GM12875 (cell line): ENCODE measurements around the gene CEP164.

Experiments used
- H3K4me3 ChIP-seq: one replicate; pipeline ENCODE4 v1.5.1; 2011; ENCODE audit warnings: low read depth, low read length, control low read depth
- CTCF ChIP-seq: IDR thresholded peaks from 2 replicates; pipeline ENCODE4 v1.5.1; 2011; ENCODE audit warnings: low read depth, mild to moderate bottlenecking, control low read depth, inconsistent platforms, low read length, moderate library complexity, borderline replicate concordance; ENCODE audit not compliant: insufficient read depth

Gene CEP164

DNA sequence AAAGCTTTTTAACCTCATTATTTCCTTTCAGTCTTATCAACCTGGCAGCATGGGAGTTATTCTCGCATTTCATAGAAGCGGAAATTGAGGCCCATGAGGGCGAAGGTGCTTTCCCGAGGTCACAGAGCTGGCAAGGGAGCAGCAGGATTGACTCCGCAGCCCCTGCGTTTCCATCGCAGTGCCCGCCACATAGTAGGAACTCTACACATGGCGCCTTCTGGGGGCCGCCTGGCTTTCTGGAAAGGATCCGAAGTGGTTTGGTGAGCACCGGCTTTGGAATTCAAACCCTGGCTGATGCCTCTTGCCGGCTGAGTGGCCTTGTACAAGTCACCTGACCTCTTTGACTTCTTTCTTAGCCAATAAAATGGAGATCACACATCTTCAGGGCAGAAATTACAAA is 93.4 kb downstream of the CEP164 start:
- no peak for TF ChIP-seq CTCF
- H3K4me3 ChIP-seq, result no peak overlapping the region

DNA sequence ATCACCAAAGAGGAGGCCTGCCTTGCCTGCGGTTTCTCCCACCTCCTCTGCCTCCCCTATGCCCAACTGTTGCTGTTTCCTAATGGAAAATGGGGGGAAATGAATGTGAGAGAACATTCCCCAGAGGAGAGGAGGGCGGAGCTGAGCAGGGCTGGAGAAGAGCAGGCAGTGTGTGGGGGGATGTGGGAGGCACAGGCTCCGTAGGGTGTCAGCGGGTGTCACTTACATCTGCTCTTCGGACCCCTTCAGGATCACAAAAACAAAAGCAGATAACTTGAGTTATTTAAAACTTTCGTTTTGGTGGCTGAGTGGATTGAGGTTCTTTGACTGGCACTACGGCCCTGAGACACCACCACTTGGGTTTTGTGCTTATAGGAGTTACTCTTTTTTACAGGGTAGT is 93.8 kb downstream of the CEP164 start:
- TF ChIP-seq CTCF, result no peak
- H3K4me3 ChIP-seq, result no peak overlapping the region

GRCh38 chr11:117423046-117423575 is 95.5 kb downstream of the CEP164 start:
- no peak overlapping the region for H3K4me3 ChIP-seq
- TF ChIP-seq CTCF, result no peak

- H3K4me3 ChIP-seq, result no peak overlapping the region
- TF ChIP-seq CTCF, result no peak
Observed at GRCh38 chr11:117424781-117425180, 97.1 kb downstream of the CEP164 start.

DNA sequence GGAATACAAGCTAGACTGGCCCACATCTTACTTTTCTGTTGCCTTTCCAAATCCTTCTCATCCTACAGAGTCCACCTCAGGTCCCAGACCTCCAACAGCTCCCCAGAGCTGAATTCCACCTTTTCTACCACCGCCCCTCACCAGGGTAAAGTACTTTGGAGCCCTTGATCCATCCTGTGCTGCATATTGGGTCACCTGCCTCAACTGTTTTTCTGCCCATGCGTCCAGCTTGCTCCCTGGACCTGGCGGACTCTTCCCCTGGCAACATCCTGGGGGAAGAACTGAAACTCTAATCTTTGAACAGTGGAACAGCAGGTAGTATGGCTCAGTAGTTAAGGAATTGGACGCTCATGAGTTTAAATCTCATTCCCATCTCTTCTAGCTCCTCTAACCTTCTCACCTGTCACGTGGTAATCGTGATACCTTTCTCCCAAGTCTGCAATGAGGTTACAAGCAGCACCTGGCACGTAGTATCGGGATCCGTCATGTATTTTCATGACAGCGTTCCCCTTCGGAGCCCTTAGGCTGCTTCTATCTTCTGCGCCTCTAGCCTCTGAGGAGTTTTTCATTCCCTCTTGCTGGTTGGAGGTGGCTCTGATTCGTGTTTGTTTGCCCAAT is 98.1 kb downstream of the CEP164 start:
- no peak overlapping the region for H3K4me3 ChIP-seq
- TF ChIP-seq CTCF, result no peak

DNA sequence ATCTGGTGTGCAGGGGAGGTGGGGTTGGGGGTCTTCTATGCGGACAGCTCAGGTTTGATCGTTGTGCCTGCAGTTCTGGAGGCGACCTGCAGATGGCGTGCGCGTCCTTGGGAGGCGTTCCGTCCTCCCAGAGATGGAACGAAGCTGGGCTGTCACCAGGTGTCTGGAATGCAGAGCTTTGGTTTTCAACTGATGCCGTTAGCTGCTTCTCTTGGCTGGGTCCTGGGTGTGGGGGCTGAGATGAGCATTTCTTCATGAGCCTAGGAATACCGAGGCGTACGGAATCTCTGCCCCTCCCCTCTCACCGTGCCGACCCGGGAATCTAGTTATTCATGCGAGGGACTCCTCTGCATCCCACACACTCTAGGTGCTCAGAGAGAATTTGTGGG is 98.6 kb downstream of the CEP164 start:
- peak; percentile 98 for TF ChIP-seq CTCF
- no peak overlapping the region for H3K4me3 ChIP-seq

- H3K4me3 ChIP-seq, result no peak overlapping the region
- TF ChIP-seq CTCF, result no peak
Observed at GRCh38 chr11:117426941-117427340, 99.3 kb downstream of the CEP164 start.
